Mesenchymal stem cell (in vitro differentiated cells and primary cell): ENCODE measurements around the gene TRIM2.

Source experiments
- DNase-seq: peaks from one replicate; pipeline ENCODE4 v3.0.0-alpha.2; 2013
- H2AFZ ChIP-seq: one replicate; pipeline ENCODE4 v1.6.1; 2013; ENCODE audit warnings: low read depth, mild to moderate bottlenecking, control low read depth, inconsistent platforms, low read length, moderate library complexity
- H2AK5ac ChIP-seq: 2 replicates; pipeline ENCODE4 v1.6.1; 2013; ENCODE audit warnings: low read length, moderate library complexity, mild to moderate bottlenecking, inconsistent platforms; ENCODE audit not compliant: severe bottlenecking
- H2BK120ac ChIP-seq: one replicate; pipeline ENCODE4 v1.6.1; 2013; ENCODE audit warnings: low read depth, mild to moderate bottlenecking, inconsistent platforms, low read length, moderate library complexity
- H2BK12ac ChIP-seq, 2 experiments: one replicate each; pipeline ENCODE4 v1.6.1; 2013; ENCODE audit warnings: inconsistent platforms in 2 of 2, low read length in 2 of 2, mild to moderate bottlenecking in 2 of 2, moderate library complexity in 2 of 2, control low read depth in 1 of 2
- H2BK15ac ChIP-seq: one replicate; pipeline ENCODE4 v1.6.1; 2013; ENCODE audit warnings: mild to moderate bottlenecking, low read depth, inconsistent platforms; ENCODE audit not compliant: poor library complexity, severe bottlenecking
- H2BK5ac ChIP-seq: 2 replicates; pipeline ENCODE4 v1.6.1; 2013; ENCODE audit warnings: low read depth, mild to moderate bottlenecking, low read length, control low read depth, inconsistent platforms; ENCODE audit not compliant: poor library complexity, severe bottlenecking
- H3K14ac ChIP-seq, 2 experiments: one replicate each; pipeline ENCODE4 v1.6.1; 2013; ENCODE audit warnings: inconsistent platforms in 2 of 2, low read length in 2 of 2, control low read depth in 1 of 2, mild to moderate bottlenecking in 1 of 2, moderate library complexity in 1 of 2
- H3K18ac ChIP-seq, 2 experiments: one replicate each; pipeline ENCODE4 v1.6.1; 2013; ENCODE audit warnings: inconsistent platforms in 2 of 2, low read length in 2 of 2, control low read depth in 1 of 2, low read depth in 1 of 2, mild to moderate bottlenecking in 1 of 2
- H3K23ac ChIP-seq, 2 experiments: one replicate each; pipeline ENCODE4 v1.6.1; 2013; ENCODE audit warnings: inconsistent platforms in 2 of 2, low read length in 2 of 2, mild to moderate bottlenecking in 2 of 2, moderate library complexity in 2 of 2, control low read depth in 1 of 2
- H3K27ac ChIP-seq: 2 replicates; pipeline ENCODE4 v1.5.1; 2013; ENCODE audit warnings: mild to moderate bottlenecking, moderate library complexity, low read length, control low read depth, inconsistent platforms; ENCODE audit not compliant: poor library complexity, severe bottlenecking
- H3K27me3 ChIP-seq, 2 experiments: 2 replicates each; pipeline versions ENCODE4 v1.6.1 to v1.7.0; 2013; ENCODE audit warnings: low read length in 2 of 2, mild to moderate bottlenecking in 2 of 2, moderate library complexity in 2 of 2, control low read depth in 1 of 2, inconsistent platforms in 1 of 2; ENCODE audit not compliant: control insufficient read depth in 1 of 2, insufficient read depth in 1 of 2
- H3K36me3 ChIP-seq, 2 experiments: 2 replicates each; pipeline versions ENCODE4 v1.6.1 to v1.7.0; 2013; ENCODE audit warnings: low read length in 2 of 2, control low read depth in 1 of 2, inconsistent platforms in 1 of 2, low read depth in 1 of 2, mild to moderate bottlenecking in 1 of 2; ENCODE audit not compliant: insufficient read depth in 2 of 2, control insufficient read depth in 1 of 2
- H3K4ac ChIP-seq, 2 experiments: one replicate each; pipeline ENCODE4 v1.6.1; 2013; ENCODE audit warnings: inconsistent platforms in 2 of 2, low read length in 2 of 2, mild to moderate bottlenecking in 2 of 2, moderate library complexity in 2 of 2, control low read depth in 1 of 2, low read depth in 1 of 2
- H3K4me1 ChIP-seq: 2 replicates; pipeline ENCODE4 v1.6.1; 2013; ENCODE audit warnings: low read depth, low read length, control low read depth; ENCODE audit not compliant: control insufficient read depth, insufficient read depth
- H3K4me2 ChIP-seq: 2 replicates; pipeline ENCODE4 v1.6.1; 2013; ENCODE audit warnings: low read length, mild to moderate bottlenecking, inconsistent platforms; ENCODE audit not compliant: poor library complexity, severe bottlenecking
- H3K4me3 ChIP-seq, 2 experiments: 2 replicates each; pipeline versions ENCODE4 v1.5.1 to v1.7.0; 2013; ENCODE audit warnings: low read length in 2 of 2, mild to moderate bottlenecking in 2 of 2, control low read depth in 1 of 2, low read depth in 1 of 2; ENCODE audit not compliant: insufficient read depth in 1 of 2
- H3K79me1 ChIP-seq: replicated peaks from 2 replicates; pipeline ENCODE4 v1.6.1; 2013; ENCODE audit warnings: mild to moderate bottlenecking, control low read depth, low read length, inconsistent platforms; ENCODE audit not compliant: poor library complexity, severe bottlenecking
- H3K9ac ChIP-seq: 2 replicates; pipeline ENCODE4 v1.7.0; 2013; ENCODE audit warnings: mild to moderate bottlenecking, low read length, moderate library complexity
- H3K9me3 ChIP-seq: 2 replicates; pipeline ENCODE4 v1.7.0; 2013; ENCODE audit warnings: mild to moderate bottlenecking, low read length; ENCODE audit not compliant: control insufficient read depth
- H4K8ac ChIP-seq: one replicate; pipeline ENCODE4 v1.6.1; 2013; ENCODE audit warnings: inconsistent platforms, mild to moderate bottlenecking, low read length, moderate library complexity
- H4K91ac ChIP-seq: one replicate; pipeline ENCODE4 v1.6.1; 2013; ENCODE audit warnings: mild to moderate bottlenecking, low read length, inconsistent platforms
- WGBS: methylation state at CpG from one replicate; pipeline ENCODE4 v1.1.7; 2013; ENCODE audit warnings: mixed read lengths; 5-methylcytosine and 5-hydroxymethylcytosine counted together

TRIM2 gene

GRCh38 chr4:153294631-153295030, 90.4 kb downstream of the TRIM2 start:
- H4K8ac ChIP-seq = no peak overlapping the region
- H2BK120ac ChIP-seq = no peak overlapping the region
- peaks cover 5% of the 10 kb centered on the region for H3K79me1 ChIP-seq
- H3K9me3 ChIP-seq = peaks cover 5% of the 10 kb centered on the region
- H3K4ac ChIP-seq = peak overlapping the region in 1 of 2 experiments; percentile 21
- no peak overlapping the region for H3K18ac ChIP-seq
- no peak overlapping the region for H3K23ac ChIP-seq
- no peak overlapping the region for H2AK5ac ChIP-seq
- no peak overlapping the region for H3K9ac ChIP-seq
- H3K4me3 ChIP-seq = no peak overlapping the region
- H3K27me3 ChIP-seq = no peaks in the 10 kb centered on the region
- H4K91ac ChIP-seq = no peak overlapping the region
- H2BK5ac ChIP-seq = no peak overlapping the region
- H2BK15ac ChIP-seq = no peak overlapping the region
- H2BK12ac ChIP-seq = no peak overlapping the region
- no peak overlapping the region for H3K27ac ChIP-seq
- no peak for DNase-seq
- WGBS = no CpG with 5 or more reads among the region's 1 CpG
- H3K4me1 ChIP-seq = peaks cover 10% of the 10 kb centered on the region
- H2AFZ ChIP-seq = no peak overlapping the region
- peaks cover 17 to 65% of the 10 kb centered on the region in 2 experiments for H3K36me3 ChIP-seq
- no peak overlapping the region for H3K14ac ChIP-seq
- H3K4me2 ChIP-seq = no peak overlapping the region

- Histone ChIP-seq H2AK5ac (peak overlapping the region; percentile 34), H3K27me3 (no peaks in the 10 kb centered on the region), H2BK12ac (peak overlapping the region in 1 of 2 experiments; percentile 73), H3K18ac (no peak overlapping the region), H4K91ac (peak overlapping the region; percentile 73), H4K8ac (no peak overlapping the region), H3K36me3 (peaks cover 21 to 71% of the 10 kb centered on the region in 2 experiments), H3K4ac (peak overlapping the region in 1 of 2 experiments; percentile 21), H3K4me3 (no peak overlapping the region), H3K9ac (no peak overlapping the region), H3K79me1 (peaks cover 8% of the 10 kb centered on the region), H3K14ac (peak overlapping the region in 1 of 2 experiments; percentile 19), H3K23ac (no peak overlapping the region), H3K27ac (no peak overlapping the region), H3K4me1 (peaks cover 10% of the 10 kb centered on the region), H3K4me2 (no peak overlapping the region), H2AFZ (no peak overlapping the region), H2BK15ac (peak overlapping the region; percentile 75), H3K9me3 (peaks cover 11% of the 10 kb centered on the region), H2BK5ac (no peak overlapping the region), H2BK120ac (no peak overlapping the region)
- DNase-seq = no peak
- WGBS = 97% methylated on average over 40 of the region's 40 CpGs
Observed at GRCh38 chr4:153295131-153295755, 91.0 kb downstream of the TRIM2 start.

- Histone ChIP-seq H3K79me1 (peaks cover 10% of the 10 kb centered on the region), H2BK12ac (peak overlapping the region; percentile 8 to 73), H3K27ac (no peak overlapping the region), H3K4me3 (no peak overlapping the region), H4K91ac (no peak overlapping the region), H3K36me3 (peaks cover 24 to 70% of the 10 kb centered on the region in 2 experiments), H4K8ac (no peak overlapping the region), H3K4ac (peak overlapping the region in 1 of 2 experiments; percentile 9), H3K9ac (no peak overlapping the region), H2BK15ac (no peak overlapping the region), H3K18ac (peak overlapping the region in 1 of 2 experiments; percentile 67), H2AK5ac (no peak overlapping the region), H3K9me3 (peaks cover 15% of the 10 kb centered on the region), H2BK120ac (no peak overlapping the region), H3K4me2 (no peak overlapping the region), H3K14ac (no peak overlapping the region), H3K27me3 (no peaks in the 10 kb centered on the region), H2BK5ac (no peak overlapping the region), H2AFZ (no peak overlapping the region), H3K4me1 (peaks cover 10% of the 10 kb centered on the region), H3K23ac (no peak overlapping the region)
- peak; percentile 75 for DNase-seq
- WGBS = 76% methylated on average over 6 of the region's 11 CpGs
Observed at GRCh38 chr4:153296040-153296823, 92.0 kb downstream of the TRIM2 start.

- H4K8ac ChIP-seq = peak overlapping the region; percentile 29
- no peak overlapping the region for H2BK5ac ChIP-seq
- H3K9ac ChIP-seq = no peak overlapping the region
- peaks cover 22% of the 10 kb centered on the region for H3K9me3 ChIP-seq
- H3K4ac ChIP-seq = no peak overlapping the region
- no peak overlapping the region for H2BK15ac ChIP-seq
- H3K18ac ChIP-seq = no peak overlapping the region
- no peak overlapping the region for H2BK12ac ChIP-seq
- H3K14ac ChIP-seq = no peak overlapping the region
- WGBS = 95% methylated on average over 7 of the region's 8 CpGs
- H3K79me1 ChIP-seq = peaks cover 8% of the 10 kb centered on the region
- H3K4me2 ChIP-seq = no peak overlapping the region
- no peak overlapping the region for H3K4me3 ChIP-seq
- no peak overlapping the region for H2AFZ ChIP-seq
- no peak overlapping the region for H4K91ac ChIP-seq
- peaks cover 10% of the 10 kb centered on the region for H3K4me1 ChIP-seq
- H2AK5ac ChIP-seq = no peak overlapping the region
- no peaks in the 10 kb centered on the region for H3K27me3 ChIP-seq
- no peak overlapping the region for H3K23ac ChIP-seq
- peaks cover 24 to 66% of the 10 kb centered on the region in 2 experiments for H3K36me3 ChIP-seq
- no peak overlapping the region for H3K27ac ChIP-seq
- DNase-seq = no peak
- H2BK120ac ChIP-seq = no peak overlapping the region
Observed at GRCh38 chr4:153297116-153297515, 92.9 kb downstream of the TRIM2 start.
